Retinal pigment epithelial cell (primary cell): ENCODE data around the gene GABRG3.

Source experiments
- DNase-seq: peaks from one replicate; pipeline ENCODE4 v3.0.0-alpha.2; 2010; ENCODE audit warnings: low read depth
- H3K4me3 ChIP-seq: 2 replicates; pipeline ENCODE4 v1.5.1; 2011; ENCODE audit warnings: mild to moderate bottlenecking, low read length, control low read depth, moderate library complexity
- TF ChIP-seq, protein P1 (sequence below): conservative IDR thresholded peaks from 2 replicates; pipeline ENCODE4 v1.5.1; 2011; ENCODE audit warnings: low read depth, low read length, control low read depth, inconsistent platforms

GABRG3 gene

DNA sequence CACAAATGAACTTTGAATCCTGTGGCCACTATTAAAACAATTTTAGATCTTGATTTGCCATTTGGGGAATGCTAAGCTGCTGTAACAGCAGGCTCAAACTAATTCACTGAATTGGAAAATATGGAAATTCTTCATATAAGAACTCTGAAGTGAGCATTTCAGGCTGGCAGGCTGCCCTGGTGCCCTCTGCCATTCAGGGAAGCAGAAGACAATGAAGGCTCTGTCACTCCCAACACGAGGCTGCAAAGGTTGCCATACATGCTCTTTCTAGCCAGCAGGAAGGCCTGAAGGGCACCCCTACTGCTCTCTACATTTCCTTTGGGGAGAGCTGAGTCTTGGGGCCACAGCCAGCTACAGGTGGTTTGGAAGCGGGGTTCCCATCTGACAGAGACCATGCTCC lies 88.0 kb downstream of the GABRG3 start:
- DNase-seq, result no peak
- no peak overlapping the region for H3K4me3 ChIP-seq
- TF ChIP-seq, protein P1, sequence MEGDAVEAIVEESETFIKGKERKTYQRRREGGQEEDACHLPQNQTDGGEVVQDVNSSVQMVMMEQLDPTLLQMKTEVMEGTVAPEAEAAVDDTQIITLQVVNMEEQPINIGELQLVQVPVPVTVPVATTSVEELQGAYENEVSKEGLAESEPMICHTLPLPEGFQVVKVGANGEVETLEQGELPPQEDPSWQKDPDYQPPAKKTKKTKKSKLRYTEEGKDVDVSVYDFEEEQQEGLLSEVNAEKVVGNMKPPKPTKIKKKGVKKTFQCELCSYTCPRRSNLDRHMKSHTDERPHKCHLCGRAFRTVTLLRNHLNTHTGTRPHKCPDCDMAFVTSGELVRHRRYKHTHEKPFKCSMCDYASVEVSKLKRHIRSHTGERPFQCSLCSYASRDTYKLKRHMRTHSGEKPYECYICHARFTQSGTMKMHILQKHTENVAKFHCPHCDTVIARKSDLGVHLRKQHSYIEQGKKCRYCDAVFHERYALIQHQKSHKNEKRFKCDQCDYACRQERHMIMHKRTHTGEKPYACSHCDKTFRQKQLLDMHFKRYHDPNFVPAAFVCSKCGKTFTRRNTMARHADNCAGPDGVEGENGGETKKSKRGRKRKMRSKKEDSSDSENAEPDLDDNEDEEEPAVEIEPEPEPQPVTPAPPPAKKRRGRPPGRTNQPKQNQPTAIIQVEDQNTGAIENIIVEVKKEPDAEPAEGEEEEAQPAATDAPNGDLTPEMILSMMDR, result no peak

DNA sequence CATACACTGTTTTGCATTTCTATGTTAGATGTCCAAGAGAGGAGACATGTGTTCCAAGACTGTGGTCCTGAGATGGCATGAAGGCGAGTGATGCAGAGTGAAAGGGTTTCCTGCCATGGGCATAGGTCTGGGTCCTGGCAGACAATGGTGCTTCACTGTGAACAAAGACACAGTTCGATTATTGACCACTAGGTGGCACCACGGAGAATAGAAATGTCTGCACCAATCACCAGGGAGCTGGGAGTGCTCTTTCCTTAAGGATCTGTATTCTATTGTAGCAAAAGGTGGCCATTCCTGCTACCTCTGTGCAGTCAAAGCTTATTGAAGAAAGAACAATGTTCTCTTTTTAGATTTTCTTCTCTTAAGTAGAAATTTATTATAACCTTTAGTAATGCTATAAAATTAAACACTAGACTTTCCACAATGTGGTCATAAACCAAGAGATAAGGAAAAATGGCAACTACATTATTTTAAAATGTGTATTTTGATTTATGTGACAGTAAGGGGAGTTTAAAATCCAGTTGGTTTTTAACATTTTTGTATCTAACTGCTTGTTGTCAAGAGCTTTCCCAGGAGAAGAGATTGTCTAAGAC lies 88.7 kb downstream of the GABRG3 start:
- DNase-seq, result peak; percentile 6
- H3K4me3 ChIP-seq, result no peak overlapping the region
- TF ChIP-seq, protein P1, result peak; percentile 60

DNA sequence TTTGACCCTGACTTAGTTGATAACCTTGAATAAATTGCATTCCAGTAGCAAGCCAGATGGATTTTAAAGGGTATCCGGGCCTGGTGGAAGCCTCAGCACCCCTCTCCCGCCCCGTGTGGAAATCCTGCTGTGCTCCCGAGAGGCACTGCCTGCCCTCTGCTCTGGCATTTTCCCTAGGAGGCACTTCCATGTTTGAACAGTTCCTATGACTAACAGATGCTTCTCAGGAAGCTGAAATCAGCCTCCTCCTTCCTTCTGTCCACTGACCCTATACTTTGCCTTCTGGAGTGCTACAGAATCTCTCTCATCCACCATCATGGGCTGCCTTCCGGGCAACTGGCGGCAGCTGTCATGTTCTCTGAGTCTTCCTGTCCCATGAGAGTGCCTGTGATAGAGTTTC lies 90.8 kb downstream of the GABRG3 start:
- no peak for DNase-seq
- TF ChIP-seq, protein P1, result no peak
- no peak overlapping the region for H3K4me3 ChIP-seq

DNA sequence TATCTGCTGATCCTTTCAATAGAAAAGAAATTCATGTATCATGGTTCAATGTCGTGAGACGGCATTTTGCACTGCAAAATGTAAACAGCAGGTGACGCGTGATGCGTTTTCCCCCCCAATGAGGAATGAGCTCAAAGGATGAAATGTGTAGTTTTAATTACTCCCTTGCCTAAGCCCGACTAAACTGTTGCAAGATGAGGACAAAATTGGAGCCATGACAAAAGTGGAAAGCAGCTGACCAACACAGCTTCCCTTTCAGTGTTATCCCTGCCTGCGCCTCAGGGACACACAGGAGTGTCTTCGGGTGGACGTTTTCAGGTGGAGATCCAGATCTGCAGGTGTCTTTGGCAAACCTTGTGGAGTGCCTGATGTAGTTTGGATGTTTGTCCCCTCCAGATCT lies 92.0 kb downstream of the GABRG3 start:
- DNase-seq, result no peak
- TF ChIP-seq, protein P1, result no peak
- H3K4me3 ChIP-seq, result no peak overlapping the region

DNA sequence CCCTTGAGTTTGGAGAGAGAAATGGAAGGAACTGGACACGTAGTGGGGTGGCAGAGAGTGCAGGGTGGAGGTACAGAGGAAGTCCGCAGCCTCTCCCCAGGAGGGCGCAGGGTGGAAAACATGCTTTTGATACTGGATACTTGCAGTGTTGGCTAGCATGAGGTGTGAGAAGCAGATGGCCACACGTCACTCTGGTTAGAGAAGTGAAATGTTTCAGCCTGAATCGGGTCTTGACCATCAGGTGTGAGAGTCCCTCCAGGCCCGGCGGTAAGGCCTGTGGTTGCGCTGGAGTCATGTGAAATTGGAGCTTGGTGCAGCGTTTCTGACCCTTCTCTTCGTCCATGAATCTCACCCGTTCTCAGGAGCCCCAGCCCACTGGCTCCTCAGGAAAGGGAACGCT lies 93.1 kb downstream of the GABRG3 start:
- TF ChIP-seq, protein P1, result no peak
- no peak overlapping the region for H3K4me3 ChIP-seq
- DNase-seq, result no peak

DNA sequence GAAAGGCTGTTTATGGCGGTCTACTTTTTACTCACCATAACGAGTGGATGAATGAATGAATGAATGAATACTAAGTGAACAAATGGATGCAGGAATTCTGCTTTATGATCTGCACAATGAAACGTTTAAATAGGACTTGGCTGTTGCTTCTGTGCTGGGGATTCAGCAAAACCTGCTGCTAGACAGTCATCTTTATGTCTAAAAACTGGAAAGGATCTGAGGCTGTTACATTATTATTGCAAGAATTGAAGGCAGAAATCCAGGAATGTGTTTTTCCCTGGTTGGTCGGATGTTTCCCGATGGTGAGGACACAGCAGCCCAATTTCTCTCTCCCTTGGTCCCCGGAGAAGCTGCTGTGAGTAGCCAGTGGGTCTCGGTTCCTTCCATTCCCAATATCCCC lies 94.2 kb downstream of the GABRG3 start:
- no peak for DNase-seq
- no peak overlapping the region for H3K4me3 ChIP-seq
- TF ChIP-seq, protein P1, result no peak

DNA sequence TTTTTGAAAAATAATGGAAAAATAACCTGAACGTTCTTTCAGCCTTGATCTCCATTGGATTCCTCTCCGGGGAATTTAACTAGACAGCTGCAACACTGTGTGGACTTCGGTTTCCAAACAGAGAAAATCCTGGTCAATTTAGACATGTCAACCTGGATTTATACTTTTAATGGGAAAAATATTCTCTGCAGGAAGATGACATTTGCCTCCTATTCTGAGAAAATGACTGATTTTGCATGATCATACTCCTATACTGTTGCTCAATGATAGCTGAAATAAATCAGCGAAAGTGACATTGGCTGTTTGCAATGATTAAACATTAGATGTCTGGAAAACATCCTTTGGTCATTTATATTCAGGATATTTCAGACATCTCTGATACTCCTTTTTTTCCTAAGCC lies 94.8 kb downstream of the GABRG3 start:
- DNase-seq, result no peak
- TF ChIP-seq, protein P1, result no peak
- no peak overlapping the region for H3K4me3 ChIP-seq
